Omental fat pad (tissue), 4 donors: ENCODE measurements around the gene ANKS1B. TPM values are rescaled to one million over a fixed set of nuclear protein-coding genes. Genes with fewer than 3 reads are reported as not detected.

Experiments used
- ATAC-seq: fragments of 150-250 bp; one replicate; pipeline ENCODE4 v1.9.1; 2016; ENCODE audit warnings: mild to moderate bottlenecking, moderate library complexity; ENCODE audit not compliant: low FRiP score
- DNase-seq: peaks from one replicate; pipeline ENCODE4 v3.0.0-alpha.2; 2019; ENCODE audit warnings: low spot score
- total RNA-seq, 4 donors: library from RNA; depleted of rRNA; stranded (reverse); fragments of >200 nt; gene quantifications; one replicate each; pipeline ENCODE4 v1.1.0, GENCODE V29; 2016
- TF ChIP-seq, protein P1 (sequence below), 3 donors: fragments of 450-650 bp; IDR thresholded peaks; one replicate each; pipeline ENCODE4 v1.5.1; 2016 to 2017; ENCODE audit warnings: antibody characterized with exemption in 3 of 3, mild to moderate bottlenecking in 3 of 3, moderate library complexity in 2 of 3

Gene ANKS1B
- total RNA-seq, 4 donors from 2014 or later: 5.5 to 26.4 (median 7.6) TPM

DNA sequence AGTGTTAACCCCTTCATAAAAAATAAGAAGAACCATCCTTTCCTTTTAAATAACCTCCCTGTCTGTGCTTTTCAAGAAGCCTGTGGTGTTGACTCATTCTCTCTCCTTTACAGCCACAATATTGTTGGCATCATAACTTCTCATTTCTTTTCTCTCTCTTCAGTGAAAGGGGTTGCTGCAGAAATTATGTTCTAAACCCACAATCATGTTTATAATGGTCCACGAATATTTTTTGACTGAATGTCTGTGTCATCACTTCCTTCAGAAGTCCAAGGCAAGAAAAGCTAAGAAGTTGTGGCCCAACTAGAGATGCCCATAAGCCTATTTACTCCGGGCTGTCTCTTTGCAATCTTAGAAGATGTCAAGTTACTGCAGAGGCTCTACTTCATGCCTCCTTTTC is 851.3 kb downstream of the ANKS1B start:
- ATAC-seq (no peak), DNase-seq (no peak)
- TF ChIP-seq, protein P1, sequence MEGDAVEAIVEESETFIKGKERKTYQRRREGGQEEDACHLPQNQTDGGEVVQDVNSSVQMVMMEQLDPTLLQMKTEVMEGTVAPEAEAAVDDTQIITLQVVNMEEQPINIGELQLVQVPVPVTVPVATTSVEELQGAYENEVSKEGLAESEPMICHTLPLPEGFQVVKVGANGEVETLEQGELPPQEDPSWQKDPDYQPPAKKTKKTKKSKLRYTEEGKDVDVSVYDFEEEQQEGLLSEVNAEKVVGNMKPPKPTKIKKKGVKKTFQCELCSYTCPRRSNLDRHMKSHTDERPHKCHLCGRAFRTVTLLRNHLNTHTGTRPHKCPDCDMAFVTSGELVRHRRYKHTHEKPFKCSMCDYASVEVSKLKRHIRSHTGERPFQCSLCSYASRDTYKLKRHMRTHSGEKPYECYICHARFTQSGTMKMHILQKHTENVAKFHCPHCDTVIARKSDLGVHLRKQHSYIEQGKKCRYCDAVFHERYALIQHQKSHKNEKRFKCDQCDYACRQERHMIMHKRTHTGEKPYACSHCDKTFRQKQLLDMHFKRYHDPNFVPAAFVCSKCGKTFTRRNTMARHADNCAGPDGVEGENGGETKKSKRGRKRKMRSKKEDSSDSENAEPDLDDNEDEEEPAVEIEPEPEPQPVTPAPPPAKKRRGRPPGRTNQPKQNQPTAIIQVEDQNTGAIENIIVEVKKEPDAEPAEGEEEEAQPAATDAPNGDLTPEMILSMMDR (IDR thresholded peaks at IDR 0.05): no peak

DNA sequence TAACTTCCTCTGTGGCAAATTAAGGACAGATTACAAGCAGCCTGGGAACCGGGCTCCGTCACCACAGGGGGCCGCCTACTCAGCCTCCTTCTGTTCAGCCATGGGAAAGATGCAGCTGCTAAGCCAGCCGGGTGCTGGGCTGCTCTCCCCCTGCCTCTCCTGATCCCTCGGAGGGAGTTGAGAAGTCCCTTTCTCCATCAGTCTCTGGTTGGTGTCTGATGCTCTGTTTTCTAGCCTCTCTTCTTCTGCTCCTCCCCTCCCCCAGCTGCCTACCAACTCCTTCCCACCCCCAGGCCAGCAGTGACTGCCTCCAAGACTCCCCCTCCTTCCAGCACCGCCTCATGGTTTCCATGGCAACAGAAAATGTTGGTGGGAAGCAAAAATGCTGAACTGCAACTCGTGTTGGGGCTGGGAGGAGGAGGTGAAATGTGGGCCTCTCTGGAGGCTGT is 853.0 kb downstream of the ANKS1B start:
- DNase-seq (no peak), ATAC-seq (no peak)
- TF ChIP-seq, protein P1 (IDR thresholded peaks at IDR 0.05): no peak

DNA sequence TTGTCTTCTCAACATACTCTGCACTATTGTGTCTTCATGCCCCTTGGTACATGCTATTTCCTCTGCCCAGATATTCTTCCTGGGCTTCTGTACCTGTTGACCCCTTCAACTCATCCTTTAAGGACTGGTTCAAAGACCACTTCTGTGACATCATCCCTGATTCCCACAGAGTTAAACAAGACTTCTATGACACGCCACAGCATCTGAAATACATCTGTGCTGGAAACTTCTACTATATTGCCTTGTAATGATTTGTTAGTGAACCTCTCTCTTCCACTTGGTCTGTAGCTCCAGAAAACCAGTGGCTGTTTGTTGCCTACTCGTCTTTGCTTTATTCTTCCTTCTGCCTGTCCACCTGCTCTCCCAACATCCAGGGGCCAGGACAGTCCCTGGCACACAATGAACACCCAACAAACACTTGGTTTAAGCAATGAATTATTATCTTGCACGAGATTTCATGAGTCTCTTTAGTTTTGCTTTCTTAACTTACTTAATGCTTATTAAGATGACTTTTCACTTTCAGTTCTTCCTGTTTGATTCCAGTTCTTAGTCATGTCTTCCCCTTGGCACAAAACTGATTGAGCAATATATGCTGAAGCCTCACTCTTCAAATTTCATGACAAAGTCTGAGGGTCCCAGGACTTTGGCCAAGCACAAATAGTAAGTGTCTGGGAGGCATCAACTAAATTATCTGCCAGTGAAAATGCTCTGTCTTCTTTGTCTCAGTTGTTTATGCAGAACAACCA is 853.8 kb downstream of the ANKS1B start:
- no peak for DNase-seq

DNA sequence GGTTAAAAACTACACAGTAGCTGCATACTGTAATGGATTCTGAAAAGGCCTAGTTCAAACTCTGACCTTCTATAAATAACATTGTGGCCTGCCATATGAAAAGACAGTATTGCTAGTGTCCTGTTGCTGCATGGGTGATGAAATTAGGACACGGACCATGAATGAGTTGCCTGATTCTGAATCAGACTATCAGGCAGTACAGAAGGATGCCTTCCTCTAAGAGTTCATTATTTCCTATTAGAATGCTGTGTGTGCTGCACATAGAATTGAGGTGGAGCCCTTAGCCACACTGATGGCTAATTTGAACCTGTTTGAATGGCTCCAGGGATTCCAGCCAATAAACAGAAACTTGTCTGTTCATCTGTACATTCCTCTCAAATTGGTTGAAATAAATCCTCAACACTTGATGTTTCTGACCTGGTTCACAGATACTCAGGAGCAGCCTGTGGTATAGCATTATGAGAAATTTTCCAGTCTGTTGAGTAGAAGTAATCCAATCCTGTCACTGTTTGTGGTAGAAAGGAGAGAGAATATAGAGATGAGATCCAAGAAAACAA is 856.4 kb downstream of the ANKS1B start:
- ATAC-seq (no peak), DNase-seq (no peak)
- TF ChIP-seq, protein P1 (IDR thresholded peaks at IDR 0.05): no peak

More for the DNA sequence above, 853.8 kb downstream of the ANKS1B start:
- peak; percentile 79 for ATAC-seq
- TF ChIP-seq, protein P1 (IDR thresholded peaks at IDR 0.05): no peak

DNA sequence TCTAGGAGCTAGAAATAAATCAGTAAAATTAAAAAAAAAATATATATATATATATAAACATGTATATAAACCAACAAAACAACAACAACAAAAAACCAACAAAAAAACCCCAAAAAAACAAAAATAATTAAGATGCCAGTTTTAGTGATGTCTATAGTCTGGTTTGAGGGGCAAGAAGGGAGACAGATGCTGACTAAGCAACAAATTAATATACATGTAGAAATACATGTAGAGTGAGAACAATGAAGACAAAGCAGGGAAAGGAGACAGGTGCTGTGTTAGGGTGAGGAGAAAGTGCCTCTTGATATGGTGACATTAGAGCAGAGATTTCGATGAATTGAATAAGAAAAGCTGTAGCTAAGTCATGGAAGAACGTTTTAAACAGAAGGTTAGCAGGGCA is 861.8 kb downstream of the ANKS1B start:
- ATAC-seq: no peak
- TF ChIP-seq, protein P1 (IDR thresholded peaks at IDR 0.05): no peak
- DNase-seq: no peak

DNA sequence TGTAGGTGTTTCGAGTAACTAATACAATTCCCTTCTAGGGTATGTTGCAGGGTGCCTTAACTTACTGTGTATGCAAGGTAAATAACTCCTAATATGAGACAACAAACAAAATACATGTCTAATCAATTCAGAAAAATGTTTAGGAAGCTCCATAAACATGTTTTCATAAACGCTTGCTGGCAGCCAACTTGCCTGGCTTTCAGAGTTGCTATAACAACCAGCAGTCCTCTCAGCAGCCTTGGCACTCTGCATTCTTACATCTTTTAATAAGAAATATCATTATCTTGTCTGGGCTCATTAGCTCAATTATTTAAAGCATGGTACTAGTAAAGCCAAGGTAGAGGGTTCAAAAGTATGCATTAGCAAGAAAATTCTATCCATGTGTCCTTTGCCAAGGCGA is 862.2 kb downstream of the ANKS1B start:
- TF ChIP-seq, protein P1 (IDR thresholded peaks at IDR 0.05): no peak
- DNase-seq (no peak), ATAC-seq (no peak)

DNA sequence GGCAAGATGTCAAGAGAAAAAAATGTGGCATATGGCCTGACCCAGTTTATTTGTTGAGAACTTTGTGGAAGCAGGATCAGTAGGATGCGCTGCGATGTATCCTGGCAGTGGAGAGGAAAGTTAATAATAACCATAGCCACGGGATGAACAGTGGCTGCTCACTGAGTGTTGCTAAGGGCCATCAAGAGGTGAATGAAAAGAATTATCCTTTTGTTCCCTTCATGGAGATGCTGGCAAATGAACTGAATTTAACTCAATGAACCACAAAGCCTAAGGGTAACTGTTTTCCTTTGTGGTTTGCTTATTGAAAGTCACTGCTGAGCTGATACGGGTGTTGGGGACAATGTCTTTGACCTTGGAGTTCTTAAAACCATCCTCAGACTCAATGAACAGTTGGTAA is 863.2 kb downstream of the ANKS1B start:
- ATAC-seq: no peak
- no peak for DNase-seq
- TF ChIP-seq, protein P1 (IDR thresholded peaks at IDR 0.05): no peak
